Germinal center (tissue), 1 donor: Measurements from ENCODE around the gene LARP4B.
"Not testable (repeated sequence)": the region's sequence is repeated elsewhere in the genome, so short reads cannot be mapped to it uniquely, and the experiment has no call there.

Experiments
- DNase-seq: peaks from one replicate; pipeline ENCODE4 v3.0.0; 2012; ENCODE audit warnings: mixed read lengths, low spot score

Gene LARP4B

GRCh38 chr10:786633-787474 is 144.7 kb downstream of the LARP4B start:
- no peak for DNase-seq

- no peak for DNase-seq
Observed at GRCh38 chr10:785861-786214, 145.7 kb downstream of the LARP4B start.

GRCh38 chr10:785089-785860 is 146.2 kb downstream of the LARP4B start:
- DNase-seq: no peak

GRCh38 chr10:784403-785088 is 147.0 kb downstream of the LARP4B start:
- DNase-seq: no peak

- no peak for DNase-seq
Observed at GRCh38 chr10:782751-783648, 148.5 kb downstream of the LARP4B start.

- DNase-seq: no peak
Observed at GRCh38 chr10:780536-781524, 150.7 kb downstream of the LARP4B start.

- DNase-seq: no peak
Observed at GRCh38 chr10:778626-779330, 152.7 kb downstream of the LARP4B start.

GRCh38 chr10:777913-778479 is 153.5 kb downstream of the LARP4B start:
- no peak for DNase-seq

GRCh38 chr10:776772-777171 is 154.7 kb downstream of the LARP4B start:
- no peak for DNase-seq

- no peak for DNase-seq
Observed at GRCh38 chr10:775245-776075, 156.0 kb downstream of the LARP4B start.

- no peak for DNase-seq
Observed at GRCh38 chr10:774661-775244, 156.8 kb downstream of the LARP4B start.

- DNase-seq: no peak
Observed at GRCh38 chr10:774223-774622, 157.3 kb downstream of the LARP4B start.

GRCh38 chr10:773562-774161 is 157.8 kb downstream of the LARP4B start:
- no peak for DNase-seq

GRCh38 chr10:772227-772637 is 159.3 kb downstream of the LARP4B start:
- no peak for DNase-seq

- DNase-seq: no peak
Observed at GRCh38 chr10:771647-772046, 159.9 kb downstream of the LARP4B start.

GRCh38 chr10:770975-771374 is 160.5 kb downstream of the LARP4B start:
- DNase-seq: no peak

- not testable (repeated sequence) for DNase-seq
Observed at GRCh38 chr10:770048-770712, 161.3 kb downstream of the LARP4B start.
